Activated effector memory CD4-positive, alpha-beta T cell treated with Interleukin-2 at 50 U/mL for 16 hours (primary cell): Measurements from ENCODE around the gene LRRC75B.
"Not testable (repeated sequence)": the region's sequence is repeated elsewhere in the genome, so short reads cannot be mapped to it uniquely, and the experiment has no call there.

Source experiments
- DNase-seq: peaks from one replicate; pipeline ENCODE4 v3.0.0-alpha.2; 2020

Gene LRRC75B

GRCh38 chr22:24552503-24553286, 40.2 kb downstream of the LRRC75B start:
- not testable (repeated sequence) for DNase-seq

GRCh38 chr22:24550902-24551435, 41.9 kb downstream of the LRRC75B start:
- no peak for DNase-seq

- DNase-seq, result no peak
These were observed 42.6 kb downstream of the LRRC75B start for GRCh38 chr22:24550028-24550901.

GRCh38 chr22:24548812-24549211, 44.1 kb downstream of the LRRC75B start:
- no peak for DNase-seq

GRCh38 chr22:24543679-24544243, 49.1 kb downstream of the LRRC75B start:
- DNase-seq, result no peak

- no peak for DNase-seq
These were observed 49.7 kb downstream of the LRRC75B start for GRCh38 chr22:24543185-24543601.

GRCh38 chr22:24542641-24543040, 50.2 kb downstream of the LRRC75B start:
- DNase-seq, result no peak

- DNase-seq, result no peak
These were observed 51.0 kb downstream of the LRRC75B start for GRCh38 chr22:24541681-24542515.

GRCh38 chr22:24540470-24540869, 52.4 kb downstream of the LRRC75B start:
- no peak for DNase-seq

- no peak for DNase-seq
These were observed 56.8 kb downstream of the LRRC75B start for GRCh38 chr22:24536089-24536488.
